IMR-90 (cell line): ENCODE measurements around the gene DUSP8.

Experiments
- CTCF ChIP-seq: conservative IDR thresholded peaks from 2 replicates; pipeline ENCODE4 v1.5.1; 2012; ENCODE audit warnings: mild to moderate bottlenecking, low read depth, low read length, improper control_type of control experiment
- ELK1 ChIP-seq: fragments of 150-350 bp; IDR thresholded peaks from 2 replicates; pipeline ENCODE4 v1.6.1; 2016; ENCODE audit warnings: low read depth, mild to moderate bottlenecking, low read length, moderate library complexity, borderline replicate concordance
- FOS ChIP-seq: fragments of 150-350 bp; IDR thresholded peaks from 2 replicates; pipeline ENCODE4 v1.6.1; 2016; ENCODE audit warnings: low read depth, low read length
- MAFK ChIP-seq: IDR thresholded peaks from 2 replicates; pipeline ENCODE4 v1.6.1; 2012; ENCODE audit warnings: low read depth, low read length, improper control_type of control experiment
- MAZ ChIP-seq: IDR thresholded peaks from 2 replicates; pipeline ENCODE4 v1.6.1; 2012; ENCODE audit warnings: low read depth, mild to moderate bottlenecking, low read length, improper control_type of control experiment, moderate library complexity, borderline replicate concordance
- POLR2A ChIP-seq: IDR thresholded peaks from 2 replicates; pipeline ENCODE4 v1.6.1; 2012; ENCODE audit warnings: mild to moderate bottlenecking, low read depth, low read length
- RAD21 ChIP-seq: IDR thresholded peaks from 2 replicates; pipeline ENCODE4 v1.6.1; 2012; ENCODE audit warnings: low read length, improper control_type of control experiment

GRCh38 chr11:1555713-1556153 is 16.3 kb downstream of the DUSP8 start:
- no peak for TF ChIP-seq MAFK
- no peak for TF ChIP-seq CTCF
- no peak for TF ChIP-seq MAZ
- no peak for TF ChIP-seq FOS
- no peak for TF ChIP-seq POLR2A
- no peak for TF ChIP-seq ELK1
- no peak for TF ChIP-seq RAD21
